Ascending aorta (tissue), 2 donors: ENCODE results near the gene PGGHG. TPM values are rescaled to one million over a fixed set of nuclear protein-coding genes. Genes with fewer than 3 reads are reported as not detected.
A peak's percentile ranks its signal among the peaks of the same experiment; 100 is the strongest.
"Not testable (repeated sequence)": the region's sequence is repeated elsewhere in the genome, so short reads cannot be mapped to it uniquely, and the experiment has no call there.

Experiments
- DNase-seq, 2 donors: peaks; one replicate each; pipeline ENCODE4 v3.0.0-alpha.2; 2019; ENCODE audit warnings: low spot score in 2 of 2
- H3K27ac ChIP-seq, 2 donors: fragments of 200-600 bp; sonication (generic); one replicate each; pipeline ENCODE4 v1.5.1; 2016 to 2017; ENCODE audit warnings: mild to moderate bottlenecking in 1 of 2
- H3K27me3 ChIP-seq: fragments of 200-600 bp; sonication (generic); one replicate; pipeline ENCODE4 v1.5.1; 2017
- H3K36me3 ChIP-seq, 2 donors: fragments of 200-600 bp; sonication (generic); one replicate each; pipeline ENCODE4 v1.5.1; 2016
- H3K4me1 ChIP-seq, 2 donors: fragments of 200-600 bp; sonication (generic); one replicate each; pipeline ENCODE4 v1.5.1; 2016 to 2017; ENCODE audit warnings: mild to moderate bottlenecking in 1 of 2
- H3K4me3 ChIP-seq, 2 donors: fragments of 200-600 bp; sonication (generic); one replicate each; pipeline ENCODE4 v1.5.1; 2016 to 2017; ENCODE audit warnings: mild to moderate bottlenecking in 1 of 2
- H3K9me3 ChIP-seq, 2 donors: fragments of 200-600 bp; sonication (generic); one replicate each; pipeline ENCODE4 v1.5.1; 2016
- intact Hi-C: fragments of 100-400 bp; cut with DNase I; formaldehyde crosslinking; loops from one replicate; pipeline ENCODE4 v1.15.1; 2023
- total RNA-seq: library from RNA; depleted of rRNA; stranded (reverse); fragments of >200 nt; gene quantifications from one replicate; pipeline ENCODE4 v1.1.0, GENCODE V29; 2016
- TF ChIP-seq, protein P1 (sequence below), 3 experiments: fragments of 200-600 bp in 2 of 3; fragments of 450-650 bp in 1 of 3; sonication (generic) in 2 of 3; IDR thresholded peaks; one replicate each; pipeline ENCODE4 v1.5.1; 2016 to 2019; ENCODE audit warnings: antibody characterized with exemption in 3 of 3, mild to moderate bottlenecking in 1 of 3, moderate library complexity in 1 of 3

Gene PGGHG
- total RNA-seq, 1 donor from 2014 or later, result 155 TPM

- Histone ChIP-seq H3K27me3 (no peaks in the 10 kb centered on the region), H3K4me1 (peaks cover 7 to 34% of the 10 kb centered on the region in 2 donors), H3K9me3 (no peaks in the 10 kb centered on the region), H3K27ac (peak overlapping the region; percentile 62 to 86), H3K36me3 (no peaks in the 10 kb centered on the region), H3K4me3 (no peak overlapping the region)
- intact Hi-C loops, result loop anchor here (5.0 kb wide), 4 partner anchors 70 to 200 kb away; partner anchors contain the start of genes BET1L, PSMD13, RIC8A and RNH1
- no peak for DNase-seq
- TF ChIP-seq, protein P1, sequence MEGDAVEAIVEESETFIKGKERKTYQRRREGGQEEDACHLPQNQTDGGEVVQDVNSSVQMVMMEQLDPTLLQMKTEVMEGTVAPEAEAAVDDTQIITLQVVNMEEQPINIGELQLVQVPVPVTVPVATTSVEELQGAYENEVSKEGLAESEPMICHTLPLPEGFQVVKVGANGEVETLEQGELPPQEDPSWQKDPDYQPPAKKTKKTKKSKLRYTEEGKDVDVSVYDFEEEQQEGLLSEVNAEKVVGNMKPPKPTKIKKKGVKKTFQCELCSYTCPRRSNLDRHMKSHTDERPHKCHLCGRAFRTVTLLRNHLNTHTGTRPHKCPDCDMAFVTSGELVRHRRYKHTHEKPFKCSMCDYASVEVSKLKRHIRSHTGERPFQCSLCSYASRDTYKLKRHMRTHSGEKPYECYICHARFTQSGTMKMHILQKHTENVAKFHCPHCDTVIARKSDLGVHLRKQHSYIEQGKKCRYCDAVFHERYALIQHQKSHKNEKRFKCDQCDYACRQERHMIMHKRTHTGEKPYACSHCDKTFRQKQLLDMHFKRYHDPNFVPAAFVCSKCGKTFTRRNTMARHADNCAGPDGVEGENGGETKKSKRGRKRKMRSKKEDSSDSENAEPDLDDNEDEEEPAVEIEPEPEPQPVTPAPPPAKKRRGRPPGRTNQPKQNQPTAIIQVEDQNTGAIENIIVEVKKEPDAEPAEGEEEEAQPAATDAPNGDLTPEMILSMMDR (IDR thresholded peaks at IDR 0.05), result no peak
These were observed 17.9 kb downstream of the PGGHG start for GRCh38 chr11:306645-307371.

DNA sequence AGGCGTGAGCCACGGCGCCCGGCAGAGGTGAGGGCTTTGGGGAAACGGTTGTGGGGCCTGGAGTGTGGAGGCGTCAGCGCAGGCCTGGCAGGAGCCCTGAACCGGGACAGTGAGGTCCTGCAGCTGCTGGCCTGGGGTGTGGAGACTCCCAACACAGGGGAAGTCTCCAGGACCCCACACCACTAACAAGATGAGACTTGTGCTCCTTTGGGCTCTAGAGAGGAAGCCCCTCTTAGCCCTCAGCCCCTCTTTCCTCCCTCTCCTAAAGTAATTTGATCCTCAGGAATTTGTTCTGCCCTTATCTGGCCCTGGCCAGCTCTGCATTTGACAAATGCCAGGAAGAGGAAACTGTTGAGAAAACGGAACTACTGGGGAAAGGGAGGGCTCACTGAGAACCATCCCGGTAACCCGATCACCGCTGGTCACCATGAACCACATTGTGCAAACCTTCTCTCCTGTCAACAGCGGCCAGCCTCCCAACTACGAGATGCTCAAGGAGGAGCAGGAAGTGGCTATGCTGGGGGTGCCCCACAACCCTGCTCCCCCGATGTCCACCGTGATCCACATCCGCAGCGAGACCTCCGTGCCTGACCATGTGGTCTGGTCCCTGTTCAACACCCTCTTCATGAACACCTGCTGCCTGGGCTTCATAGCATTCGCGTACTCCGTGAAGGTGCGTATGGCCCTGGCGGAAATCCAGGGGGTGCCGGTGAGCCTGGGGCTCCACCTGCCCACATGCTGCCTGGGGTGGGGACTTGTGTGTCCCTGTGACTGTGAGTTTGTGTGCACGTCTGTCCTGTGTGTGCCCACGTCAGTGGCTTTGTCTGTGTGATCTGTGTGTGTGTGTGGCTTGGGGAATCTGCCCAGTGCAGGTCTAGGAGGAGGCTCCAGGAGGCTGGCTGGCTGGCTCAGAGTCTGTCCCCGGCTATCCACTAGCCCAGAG is 19.1 kb downstream of the PGGHG start, which contains the start of gene IFITM2:
Gene IFITM2 (plus strand): TSS at position 51 of the 943 bp plus-strand sequence. CDS start 377 bp downstream, at position 428.
- intact Hi-C loops, result loop anchor here (1.0 to 5.0 kb wide), 5 partner anchors 47 to 199 kb away; partner anchors contain the start of genes BET1L, PSMD13, RIC8A and RNH1
- not testable (repeated sequence) for H3K36me3 ChIP-seq, H3K27me3 ChIP-seq, H3K9me3 ChIP-seq
- peaks cover 7 to 38% of the 10 kb centered on the region in 2 donors for H3K4me1 ChIP-seq
- peak within 1 kb of the TSS; percentile 70 to 86 for H3K27ac ChIP-seq
- peak within 1 kb of the TSS; percentile 61 to 62 for H3K4me3 ChIP-seq
- TF ChIP-seq, protein P1 (IDR thresholded peaks at IDR 0.05), result peak in 1 of 3 experiments; percentile 4
- DNase-seq, result peak; percentile 48 to 90

GRCh38 chr11:308740-309665 is 20.1 kb downstream of the PGGHG start:
- H3K4me1 ChIP-seq, result peaks cover 7 to 38% of the 10 kb centered on the region in 2 donors
- not testable (repeated sequence) for DNase-seq

DNA sequence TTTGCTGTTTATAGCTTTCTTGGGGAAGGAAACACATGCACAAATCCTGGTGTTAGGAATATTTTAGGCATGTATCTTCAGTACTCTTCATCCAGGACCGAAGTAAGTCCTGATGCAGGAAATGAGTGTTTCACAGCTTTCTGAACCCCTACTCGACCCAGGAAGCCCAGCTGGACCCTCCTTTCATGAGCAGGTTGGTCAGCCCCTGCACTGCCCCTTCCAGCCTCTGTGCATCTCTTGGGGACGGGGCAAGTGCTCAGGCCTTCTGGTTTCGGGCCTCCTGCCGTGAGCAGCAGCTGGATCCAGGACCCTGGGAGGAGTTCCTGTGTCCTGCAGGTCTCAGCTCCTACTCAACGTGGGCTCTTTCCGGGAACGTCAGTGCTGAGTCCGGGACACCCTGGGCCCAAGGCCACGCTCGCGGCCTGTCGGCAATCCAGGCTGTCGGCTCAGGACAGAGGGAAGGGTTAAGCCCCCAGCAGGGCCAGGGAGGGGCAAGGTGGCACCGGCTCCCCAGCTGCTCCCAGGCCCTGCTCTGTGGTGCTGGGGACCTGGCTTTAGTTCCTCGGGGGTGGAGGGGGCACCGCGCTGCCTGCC is 21.1 kb downstream of the PGGHG start:
- not testable (repeated sequence) for H3K9me3 ChIP-seq, DNase-seq, H3K27me3 ChIP-seq, H3K36me3 ChIP-seq
- intact Hi-C loops, result loop anchor here (5.0 kb wide), 4 partner anchors 73 to 197 kb away; partner anchors contain the start of genes BET1L, PSMD13, RIC8A and RNH1
- Histone ChIP-seq H3K4me3 (peak overlapping the region; percentile 61 to 62), H3K27ac (peak overlapping the region; percentile 70 to 86), H3K4me1 (peaks cover 7 to 33% of the 10 kb centered on the region in 2 donors)

More at GRCh38 chr11:308740-309665, 20.1 kb downstream of the PGGHG start:
- H3K9me3 ChIP-seq, H3K36me3 ChIP-seq, H3K27me3 ChIP-seq: not testable (repeated sequence)
- H3K4me3 ChIP-seq, result peak overlapping the region; percentile 61 to 62
- intact Hi-C loops, result loop anchor here (1.0 to 5.0 kb wide), 5 partner anchors 46 to 198 kb away; partner anchors contain the start of genes BET1L, PSMD13, RIC8A and RNH1
- H3K27ac ChIP-seq, result peak overlapping the region; percentile 70 to 86

DNA sequence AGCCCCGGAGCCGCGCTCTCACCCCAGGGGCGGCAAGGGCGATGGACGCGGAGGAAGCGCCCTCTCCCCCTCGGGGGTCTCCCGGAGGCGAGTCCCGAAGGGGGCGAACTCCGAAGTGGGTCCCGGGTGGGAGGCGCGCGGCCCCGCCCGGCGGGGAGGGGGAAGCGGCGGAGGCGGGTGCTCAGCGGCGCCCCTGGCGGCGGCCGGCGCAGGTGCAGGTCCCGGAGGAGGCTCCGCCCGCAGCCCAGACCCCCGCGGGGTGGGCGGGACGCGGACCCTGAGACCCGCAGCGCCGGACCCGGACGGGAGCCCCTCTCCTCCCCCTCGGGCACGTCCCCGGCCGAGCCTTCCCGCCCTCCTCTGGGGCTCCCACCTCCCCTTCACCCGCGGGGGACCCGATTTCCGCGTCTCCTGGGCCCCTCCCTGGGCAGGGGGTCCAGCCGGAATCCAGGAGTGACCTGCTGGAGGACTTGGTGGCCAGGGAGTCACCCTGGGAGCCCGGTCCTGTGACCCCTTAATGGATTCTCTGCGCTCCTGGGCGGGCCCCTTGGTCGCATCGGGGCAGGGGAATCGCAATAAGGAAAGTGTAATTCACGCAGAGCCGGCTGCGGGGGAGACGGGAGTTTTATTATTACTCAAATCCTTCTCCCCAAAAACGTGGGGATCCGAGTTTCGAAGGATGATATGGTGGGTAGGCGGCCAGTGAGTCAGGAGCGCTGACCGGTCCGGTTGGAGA is 22.3 kb downstream of the PGGHG start:
- Histone ChIP-seq H3K4me1 (peaks cover 7 to 28% of the 10 kb centered on the region in 2 donors), H3K27ac (peak overlapping the region; percentile 61), H3K4me3 (peak overlapping the region; percentile 40 to 61)
- H3K27me3 ChIP-seq, H3K36me3 ChIP-seq, intact Hi-C loops, DNase-seq, H3K9me3 ChIP-seq: not testable (repeated sequence)
